Testis (tissue), 3 donors: Measurements from ENCODE around the gene NUAK1. TPM values are rescaled to one million over a fixed set of nuclear protein-coding genes. Genes with fewer than 3 reads are reported as not detected.

Experiments used
- DNase-seq: peaks from one replicate; pipeline ENCODE4 v3.0.0-alpha.2; 2019
- H3K27ac ChIP-seq, 2 donors: fragments of 200-600 bp; sonication (generic); one replicate each; pipeline ENCODE4 v1.5.1; 2019
- H3K27me3 ChIP-seq: fragments of 200-600 bp; sonication (generic); one replicate; pipeline ENCODE4 v1.5.1; 2019
- H3K36me3 ChIP-seq: fragments of 200-600 bp; sonication (generic); one replicate; pipeline ENCODE4 v1.5.1; 2017; ENCODE audit warnings: low read depth; ENCODE audit errors: missing control alignments
- H3K4me1 ChIP-seq: fragments of 200-600 bp; sonication (generic); one replicate; pipeline ENCODE4 v1.5.1; 2019
- H3K4me3 ChIP-seq, 2 donors: fragments of 200-600 bp; sonication (generic); one replicate each; pipeline ENCODE4 v1.5.1; 2017 to 2019
- H3K9me3 ChIP-seq: fragments of 200-600 bp; sonication (generic); one replicate; pipeline ENCODE4 v1.5.1; 2017
- POLR2A ChIP-seq: fragments of 450-650 bp; IDR thresholded peaks from one replicate; pipeline ENCODE4 v1.6.1; 2017; ENCODE audit warnings: antibody characterized with exemption, mild to moderate bottlenecking, moderate library complexity
- WGBS, 2 donors: methylation state at CpG; one replicate each; pipeline ENCODE4 v1.1.5; 2018; 5-methylcytosine and 5-hydroxymethylcytosine counted together
- intact Hi-C: fragments of 100-400 bp; cut with DNase I; formaldehyde crosslinking; loops from one replicate; pipeline ENCODE4 v1.15.1; 2023; ENCODE audit warnings: low total_unique reads
- polyA plus RNA-seq: library from polyadenylated mRNA; stranded (reverse); fragments of 350-450 nt; fragmentation: Illumina TruSeq; extraction: RNeasy Lipid Tissue Mini Kit (QIAGEN cat#74804); gene quantifications from one replicate; pipeline ENCODE4 v1.2.3, GENCODE V29; 2014; ENCODE audit warnings: low read depth, low replicate concordance; ENCODE audit not compliant: insufficient read depth
- total RNA-seq, 2 donors: library from RNA; depleted of rRNA; stranded (reverse); fragments of >200 nt; gene quantifications; one replicate each; pipeline ENCODE4 v1.2.3, GENCODE V29; 2016
- TF ChIP-seq, protein P1 (sequence below), 3 experiments: fragments of 450-650 bp in 2 of 3; fragments of 200-600 bp in 1 of 3; sonication (generic) in 1 of 3; IDR thresholded peaks; one replicate each; pipeline ENCODE4 v1.5.1; 2016 to 2019; ENCODE audit warnings: antibody characterized with exemption in 3 of 3, mild to moderate bottlenecking in 2 of 3, moderate library complexity in 1 of 3

Gene NUAK1
- total and polyA plus RNA-seq, 3 donors from 2014 or later: 6.6 to 9.1 (median 8.2) TPM

DNA sequence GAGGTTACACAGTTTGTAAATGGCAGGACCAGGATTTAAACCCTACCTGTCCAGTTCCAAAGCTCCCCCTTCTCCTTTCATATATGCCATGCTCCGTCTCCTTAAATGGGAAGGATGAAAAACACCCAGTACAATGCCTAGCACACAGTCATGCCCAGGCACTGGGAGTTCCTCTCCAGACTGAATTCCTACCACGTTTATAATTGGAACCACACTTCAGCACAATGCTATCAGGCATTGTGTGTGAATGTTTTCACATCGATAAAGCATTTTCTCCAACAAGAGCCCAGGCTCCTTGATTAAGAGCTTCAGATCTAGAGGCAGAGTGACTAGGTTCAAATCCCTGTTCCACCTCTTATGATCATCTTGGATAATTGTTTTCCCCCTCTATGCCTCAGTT is 2.7 kb upstream of the NUAK1 start:
- Histone ChIP-seq H3K27me3 (no peaks in the 10 kb centered on the region), H3K27ac (no peak overlapping the region), H3K9me3 (no peaks in the 10 kb centered on the region), H3K4me1 (no peaks in the 10 kb centered on the region), H3K4me3 (no peak overlapping the region), H3K36me3 (no peaks in the 10 kb centered on the region)
- intact Hi-C loops: no loop called here
- WGBS, 2 donors: 62 to 72% methylated on average over 3 of the region's 3 CpGs
- TF ChIP-seq, protein P1, sequence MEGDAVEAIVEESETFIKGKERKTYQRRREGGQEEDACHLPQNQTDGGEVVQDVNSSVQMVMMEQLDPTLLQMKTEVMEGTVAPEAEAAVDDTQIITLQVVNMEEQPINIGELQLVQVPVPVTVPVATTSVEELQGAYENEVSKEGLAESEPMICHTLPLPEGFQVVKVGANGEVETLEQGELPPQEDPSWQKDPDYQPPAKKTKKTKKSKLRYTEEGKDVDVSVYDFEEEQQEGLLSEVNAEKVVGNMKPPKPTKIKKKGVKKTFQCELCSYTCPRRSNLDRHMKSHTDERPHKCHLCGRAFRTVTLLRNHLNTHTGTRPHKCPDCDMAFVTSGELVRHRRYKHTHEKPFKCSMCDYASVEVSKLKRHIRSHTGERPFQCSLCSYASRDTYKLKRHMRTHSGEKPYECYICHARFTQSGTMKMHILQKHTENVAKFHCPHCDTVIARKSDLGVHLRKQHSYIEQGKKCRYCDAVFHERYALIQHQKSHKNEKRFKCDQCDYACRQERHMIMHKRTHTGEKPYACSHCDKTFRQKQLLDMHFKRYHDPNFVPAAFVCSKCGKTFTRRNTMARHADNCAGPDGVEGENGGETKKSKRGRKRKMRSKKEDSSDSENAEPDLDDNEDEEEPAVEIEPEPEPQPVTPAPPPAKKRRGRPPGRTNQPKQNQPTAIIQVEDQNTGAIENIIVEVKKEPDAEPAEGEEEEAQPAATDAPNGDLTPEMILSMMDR (IDR thresholded peaks at IDR 0.05): no peak
- TF ChIP-seq POLR2A: no peak
- DNase-seq: no peak

DNA sequence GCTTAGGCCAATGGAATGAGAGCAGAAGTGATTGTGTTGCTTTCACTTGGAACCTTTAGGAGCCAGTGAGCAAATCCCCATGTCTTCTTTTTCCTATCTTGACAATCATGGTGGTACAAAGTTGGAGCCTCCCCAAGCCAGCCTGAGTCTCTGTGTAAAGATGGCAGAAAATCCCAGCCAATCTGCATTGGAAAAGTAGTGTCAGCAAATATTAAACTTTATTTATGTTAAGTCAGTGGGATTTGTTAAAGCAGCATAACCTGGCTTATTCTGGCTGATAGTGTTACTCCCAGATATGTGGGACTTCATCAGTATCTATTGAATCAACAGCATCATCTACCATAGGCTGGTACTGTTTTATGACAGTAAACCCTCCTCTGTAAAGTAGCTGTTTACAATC is 2.2 kb upstream of the NUAK1 start:
- H3K4me1 ChIP-seq: no peaks in the 10 kb centered on the region
- no peak for TF ChIP-seq POLR2A
- TF ChIP-seq, protein P1 (IDR thresholded peaks at IDR 0.05): no peak

DNA sequence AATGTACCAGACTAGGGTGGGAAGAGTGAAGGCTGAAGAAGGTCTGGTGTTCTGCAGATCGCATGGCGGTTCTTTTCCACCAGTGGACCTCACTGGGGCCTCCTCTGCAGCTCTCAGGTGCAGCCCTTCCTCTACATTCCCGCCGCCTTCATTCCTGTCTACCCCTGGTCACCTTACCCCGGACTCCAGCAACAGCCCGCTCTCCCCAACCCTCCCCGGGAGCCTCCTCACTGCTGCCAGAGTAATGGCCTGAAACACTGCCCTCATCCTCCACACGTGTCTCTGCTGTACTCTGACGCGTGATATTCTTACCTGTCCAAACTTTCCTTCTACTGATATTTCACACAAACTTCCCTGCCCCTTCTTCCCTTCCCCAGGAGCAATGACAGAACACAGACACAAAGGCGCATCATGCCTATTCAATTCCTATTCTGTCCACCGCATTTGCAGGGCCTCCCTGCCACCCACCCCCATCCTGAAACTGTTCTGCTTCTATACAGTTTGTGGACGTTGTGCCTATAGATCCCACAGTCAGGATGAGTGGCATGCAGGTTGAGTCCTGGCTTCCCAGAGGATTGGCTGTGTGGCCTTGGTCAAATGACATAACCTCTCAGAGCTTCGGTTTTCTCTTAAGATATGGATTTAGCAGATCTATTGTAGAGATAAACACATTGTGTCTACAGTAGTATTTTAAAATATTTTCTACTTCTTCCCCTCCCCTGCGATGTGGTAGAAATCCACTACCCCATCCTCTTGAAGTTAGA is 1.7 kb upstream of the NUAK1 start:
- no peaks in the 10 kb centered on the region for H3K27me3 ChIP-seq
- intact Hi-C loops: no loop called here
- no peak for DNase-seq
- WGBS, 2 donors: 34 to 61% methylated on average over 15 of the region's 15 CpGs
- no peaks in the 10 kb centered on the region for H3K4me1 ChIP-seq
- no peaks in the 10 kb centered on the region for H3K36me3 ChIP-seq
- H3K4me3 ChIP-seq: peak overlapping the region; percentile 77 to 81
- no peaks in the 10 kb centered on the region for H3K9me3 ChIP-seq
- peak overlapping the region; percentile 86 to 92 for H3K27ac ChIP-seq
- TF ChIP-seq, protein P1 (IDR thresholded peaks at IDR 0.05): no peak
- no peak for TF ChIP-seq POLR2A

More for the DNA sequence above, 2.2 kb upstream of the NUAK1 start:
- Histone ChIP-seq H3K4me3 (no peak overlapping the region), H3K36me3 (no peaks in the 10 kb centered on the region), H3K27ac (no peak overlapping the region), H3K27me3 (no peaks in the 10 kb centered on the region), H3K9me3 (no peaks in the 10 kb centered on the region)
- DNase-seq: no peak
- intact Hi-C loops: no loop called here

DNA sequence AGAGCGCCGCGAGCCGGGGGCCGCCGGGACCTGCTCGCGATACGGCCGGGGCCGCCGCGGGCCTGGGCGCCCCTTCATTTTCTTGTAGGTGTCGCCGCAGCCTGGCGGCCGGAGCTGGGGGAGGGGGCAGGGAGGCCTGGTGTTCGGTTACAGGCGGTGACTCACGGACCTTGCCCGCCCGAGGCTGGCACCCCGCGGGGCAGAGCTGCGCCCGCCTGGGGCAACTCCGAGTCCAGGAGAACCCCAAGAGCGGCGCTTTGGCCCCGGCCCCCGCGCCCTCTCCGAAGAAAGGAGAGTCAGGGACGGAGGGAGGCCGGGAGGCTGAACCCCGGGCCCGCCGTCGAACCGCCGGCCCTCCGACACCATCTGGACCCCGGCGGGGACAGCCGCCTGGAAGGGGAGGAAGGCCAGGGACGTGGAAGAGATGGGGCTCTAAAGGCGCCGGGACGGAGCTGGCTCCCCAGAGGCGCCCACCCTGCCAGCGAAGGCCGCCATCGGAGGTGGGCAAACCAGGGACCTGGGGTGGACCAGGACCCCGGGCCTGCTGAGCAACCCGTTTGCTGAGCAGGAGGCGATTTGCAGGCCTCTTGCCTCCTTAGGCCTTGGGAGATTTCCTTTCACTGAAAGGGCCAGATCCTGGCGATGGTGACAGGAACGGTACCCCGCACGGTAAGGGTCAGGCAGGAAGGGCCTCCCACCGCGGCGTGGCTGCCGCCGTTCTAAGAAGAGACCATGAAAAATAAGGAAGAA is 843 bp upstream of the NUAK1 start:
- no peaks in the 10 kb centered on the region for H3K36me3 ChIP-seq
- intact Hi-C loops: loop anchor here (5.0 kb wide), 1 partner anchor 717 kb away; no protein-coding TSS in a partner anchor
- H3K4me1 ChIP-seq: no peaks in the 10 kb centered on the region
- peak overlapping the region; percentile 86 to 92 for H3K27ac ChIP-seq
- WGBS, 2 donors: 2 to 3% methylated on average over 28 to 66 of the region's 66 CpGs
- H3K27me3 ChIP-seq: no peaks in the 10 kb centered on the region
- H3K9me3 ChIP-seq: no peaks in the 10 kb centered on the region
- H3K4me3 ChIP-seq: peak overlapping the region; percentile 77 to 81
- DNase-seq: peak; percentile 64
- TF ChIP-seq, protein P1 (IDR thresholded peaks at IDR 0.05): no peak
- no peak for TF ChIP-seq POLR2A
